GM23338 (cell line): ENCODE results near the gene OR5K2.

ENCODE experiments used
- CREB1 ChIP-seq: fragments of 250-450 bp; sonication (Bioruptor Pico); IDR thresholded peaks from 2 replicates; pipeline ENCODE4 v1.5.0; 2020; ENCODE audit warnings: low read depth, mild to moderate bottlenecking, moderate library complexity
- EZH2 ChIP-seq: fragments of 200-600 bp; sonication (generic); IDR thresholded peaks from one replicate; pipeline ENCODE4 v1.8.0; 2017; ENCODE audit warnings: antibody characterized with exemption, mild to moderate bottlenecking, low read depth; ENCODE audit not compliant: unreplicated experiment
- EZH2phosphoT487 ChIP-seq: fragments of 200-600 bp; sonication (generic); IDR thresholded peaks from one replicate; pipeline ENCODE4 v1.8.1; 2018; ENCODE audit warnings: antibody characterized with exemption; ENCODE audit not compliant: unreplicated experiment
- JUNB ChIP-seq: IDR thresholded peaks from one replicate; pipeline ENCODE4 v1.6.1; 2016; ENCODE audit warnings: antibody characterized with exemption; ENCODE audit not compliant: unreplicated experiment
- NANOG ChIP-seq: IDR thresholded peaks from 2 replicates; pipeline ENCODE4 v1.6.1; 2016; ENCODE audit warnings: antibody characterized with exemption, borderline replicate concordance
- POLR2AphosphoS5 ChIP-seq: IDR thresholded peaks from 2 replicates; pipeline ENCODE4 v1.6.1; 2016; ENCODE audit warnings: antibody characterized with exemption, low read depth
- STAT1 ChIP-seq: IDR thresholded peaks from one replicate; pipeline ENCODE4 v1.6.1; 2016; ENCODE audit warnings: antibody characterized with exemption; ENCODE audit not compliant: unreplicated experiment
- ZNF114 ChIP-seq: fragments of 250-450 bp; sonication (Bioruptor Pico); IDR thresholded peaks from 2 replicates; pipeline ENCODE4 v1.5.0; 2020; ENCODE audit warnings: mild to moderate bottlenecking, moderate library complexity
- ZNF331 ChIP-seq: fragments of 250-450 bp; sonication (Bioruptor Pico); IDR thresholded peaks from 2 replicates; pipeline ENCODE4 v1.5.0; 2020; ENCODE audit warnings: low read depth, mild to moderate bottlenecking, moderate library complexity
- TF ChIP-seq, protein P1 (sequence below), 2 experiments: fragments of 200-600 bp in 1 of 2; sonication (generic) in 1 of 2; conservative IDR thresholded peaks; 2 replicates each; pipeline versions ENCODE4 v1.5.1 to v1.6.1; 2016 to 2017; ENCODE audit warnings: antibody characterized with exemption in 2 of 2, low read depth in 2 of 2, mild to moderate bottlenecking in 2 of 2, moderate library complexity in 1 of 2
- TF ChIP-seq, protein P2 (sequence below): IDR thresholded peaks from one replicate; pipeline ENCODE4 v1.6.1; 2018; ENCODE audit warnings: antibody characterized with exemption; ENCODE audit not compliant: unreplicated experiment
- TF ChIP-seq, protein P3 (sequence below): IDR thresholded peaks from 2 replicates; pipeline ENCODE4 v1.6.1; 2016; ENCODE audit warnings: antibody characterized with exemption
- TF ChIP-seq, protein P4 (sequence below): fragments of 250-450 bp; sonication (Bioruptor Pico); IDR thresholded peaks from 2 replicates; pipeline ENCODE4 v1.5.0; 2020; ENCODE audit warnings: mild to moderate bottlenecking, moderate library complexity

DNA sequence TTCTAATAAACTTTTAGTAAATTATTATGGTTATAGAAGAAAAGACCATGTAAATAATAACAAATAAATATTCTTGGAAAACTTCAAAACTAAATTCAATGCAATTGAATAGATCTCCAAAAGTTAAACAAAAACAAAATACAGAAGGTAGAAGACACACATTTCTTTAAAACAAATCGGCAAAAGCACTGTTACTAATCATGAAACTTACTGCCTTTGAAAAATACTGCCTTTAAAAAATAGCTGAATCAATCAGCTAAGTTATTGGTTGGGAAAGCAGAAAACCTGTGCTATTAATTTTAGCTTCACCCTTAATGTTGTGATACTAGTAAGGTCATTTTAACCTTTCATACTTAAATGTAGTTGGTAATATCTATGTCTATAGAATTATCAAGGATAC lies 37.3 kb downstream of the OR5K2 start:
- TF ChIP-seq, protein P1, sequence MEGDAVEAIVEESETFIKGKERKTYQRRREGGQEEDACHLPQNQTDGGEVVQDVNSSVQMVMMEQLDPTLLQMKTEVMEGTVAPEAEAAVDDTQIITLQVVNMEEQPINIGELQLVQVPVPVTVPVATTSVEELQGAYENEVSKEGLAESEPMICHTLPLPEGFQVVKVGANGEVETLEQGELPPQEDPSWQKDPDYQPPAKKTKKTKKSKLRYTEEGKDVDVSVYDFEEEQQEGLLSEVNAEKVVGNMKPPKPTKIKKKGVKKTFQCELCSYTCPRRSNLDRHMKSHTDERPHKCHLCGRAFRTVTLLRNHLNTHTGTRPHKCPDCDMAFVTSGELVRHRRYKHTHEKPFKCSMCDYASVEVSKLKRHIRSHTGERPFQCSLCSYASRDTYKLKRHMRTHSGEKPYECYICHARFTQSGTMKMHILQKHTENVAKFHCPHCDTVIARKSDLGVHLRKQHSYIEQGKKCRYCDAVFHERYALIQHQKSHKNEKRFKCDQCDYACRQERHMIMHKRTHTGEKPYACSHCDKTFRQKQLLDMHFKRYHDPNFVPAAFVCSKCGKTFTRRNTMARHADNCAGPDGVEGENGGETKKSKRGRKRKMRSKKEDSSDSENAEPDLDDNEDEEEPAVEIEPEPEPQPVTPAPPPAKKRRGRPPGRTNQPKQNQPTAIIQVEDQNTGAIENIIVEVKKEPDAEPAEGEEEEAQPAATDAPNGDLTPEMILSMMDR (conservative IDR thresholded peaks at IDR 0.05; ENCODE audit: low read depth in 2 of 2), result no peak
- TF ChIP-seq EZH2phosphoT487 (no peak), ZNF114 (CRISPR knock-in tag) (no peak), EZH2 (no peak), STAT1 (no peak), POLR2AphosphoS5 (no peak), NANOG (no peak), CREB1 (CRISPR knock-in tag) (no peak), JUNB (no peak), ZNF331 (CRISPR knock-in tag) (no peak)
- TF ChIP-seq, protein P2, sequence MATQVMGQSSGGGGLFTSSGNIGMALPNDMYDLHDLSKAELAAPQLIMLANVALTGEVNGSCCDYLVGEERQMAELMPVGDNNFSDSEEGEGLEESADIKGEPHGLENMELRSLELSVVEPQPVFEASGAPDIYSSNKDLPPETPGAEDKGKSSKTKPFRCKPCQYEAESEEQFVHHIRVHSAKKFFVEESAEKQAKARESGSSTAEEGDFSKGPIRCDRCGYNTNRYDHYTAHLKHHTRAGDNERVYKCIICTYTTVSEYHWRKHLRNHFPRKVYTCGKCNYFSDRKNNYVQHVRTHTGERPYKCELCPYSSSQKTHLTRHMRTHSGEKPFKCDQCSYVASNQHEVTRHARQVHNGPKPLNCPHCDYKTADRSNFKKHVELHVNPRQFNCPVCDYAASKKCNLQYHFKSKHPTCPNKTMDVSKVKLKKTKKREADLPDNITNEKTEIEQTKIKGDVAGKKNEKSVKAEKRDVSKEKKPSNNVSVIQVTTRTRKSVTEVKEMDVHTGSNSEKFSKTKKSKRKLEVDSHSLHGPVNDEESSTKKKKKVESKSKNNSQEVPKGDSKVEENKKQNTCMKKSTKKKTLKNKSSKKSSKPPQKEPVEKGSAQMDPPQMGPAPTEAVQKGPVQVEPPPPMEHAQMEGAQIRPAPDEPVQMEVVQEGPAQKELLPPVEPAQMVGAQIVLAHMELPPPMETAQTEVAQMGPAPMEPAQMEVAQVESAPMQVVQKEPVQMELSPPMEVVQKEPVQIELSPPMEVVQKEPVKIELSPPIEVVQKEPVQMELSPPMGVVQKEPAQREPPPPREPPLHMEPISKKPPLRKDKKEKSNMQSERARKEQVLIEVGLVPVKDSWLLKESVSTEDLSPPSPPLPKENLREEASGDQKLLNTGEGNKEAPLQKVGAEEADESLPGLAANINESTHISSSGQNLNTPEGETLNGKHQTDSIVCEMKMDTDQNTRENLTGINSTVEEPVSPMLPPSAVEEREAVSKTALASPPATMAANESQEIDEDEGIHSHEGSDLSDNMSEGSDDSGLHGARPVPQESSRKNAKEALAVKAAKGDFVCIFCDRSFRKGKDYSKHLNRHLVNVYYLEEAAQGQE, result no peak
- TF ChIP-seq, protein P3, sequence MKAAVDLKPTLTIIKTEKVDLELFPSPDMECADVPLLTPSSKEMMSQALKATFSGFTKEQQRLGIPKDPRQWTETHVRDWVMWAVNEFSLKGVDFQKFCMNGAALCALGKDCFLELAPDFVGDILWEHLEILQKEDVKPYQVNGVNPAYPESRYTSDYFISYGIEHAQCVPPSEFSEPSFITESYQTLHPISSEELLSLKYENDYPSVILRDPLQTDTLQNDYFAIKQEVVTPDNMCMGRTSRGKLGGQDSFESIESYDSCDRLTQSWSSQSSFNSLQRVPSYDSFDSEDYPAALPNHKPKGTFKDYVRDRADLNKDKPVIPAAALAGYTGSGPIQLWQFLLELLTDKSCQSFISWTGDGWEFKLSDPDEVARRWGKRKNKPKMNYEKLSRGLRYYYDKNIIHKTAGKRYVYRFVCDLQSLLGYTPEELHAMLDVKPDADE, result no peak
- TF ChIP-seq, protein P4, sequence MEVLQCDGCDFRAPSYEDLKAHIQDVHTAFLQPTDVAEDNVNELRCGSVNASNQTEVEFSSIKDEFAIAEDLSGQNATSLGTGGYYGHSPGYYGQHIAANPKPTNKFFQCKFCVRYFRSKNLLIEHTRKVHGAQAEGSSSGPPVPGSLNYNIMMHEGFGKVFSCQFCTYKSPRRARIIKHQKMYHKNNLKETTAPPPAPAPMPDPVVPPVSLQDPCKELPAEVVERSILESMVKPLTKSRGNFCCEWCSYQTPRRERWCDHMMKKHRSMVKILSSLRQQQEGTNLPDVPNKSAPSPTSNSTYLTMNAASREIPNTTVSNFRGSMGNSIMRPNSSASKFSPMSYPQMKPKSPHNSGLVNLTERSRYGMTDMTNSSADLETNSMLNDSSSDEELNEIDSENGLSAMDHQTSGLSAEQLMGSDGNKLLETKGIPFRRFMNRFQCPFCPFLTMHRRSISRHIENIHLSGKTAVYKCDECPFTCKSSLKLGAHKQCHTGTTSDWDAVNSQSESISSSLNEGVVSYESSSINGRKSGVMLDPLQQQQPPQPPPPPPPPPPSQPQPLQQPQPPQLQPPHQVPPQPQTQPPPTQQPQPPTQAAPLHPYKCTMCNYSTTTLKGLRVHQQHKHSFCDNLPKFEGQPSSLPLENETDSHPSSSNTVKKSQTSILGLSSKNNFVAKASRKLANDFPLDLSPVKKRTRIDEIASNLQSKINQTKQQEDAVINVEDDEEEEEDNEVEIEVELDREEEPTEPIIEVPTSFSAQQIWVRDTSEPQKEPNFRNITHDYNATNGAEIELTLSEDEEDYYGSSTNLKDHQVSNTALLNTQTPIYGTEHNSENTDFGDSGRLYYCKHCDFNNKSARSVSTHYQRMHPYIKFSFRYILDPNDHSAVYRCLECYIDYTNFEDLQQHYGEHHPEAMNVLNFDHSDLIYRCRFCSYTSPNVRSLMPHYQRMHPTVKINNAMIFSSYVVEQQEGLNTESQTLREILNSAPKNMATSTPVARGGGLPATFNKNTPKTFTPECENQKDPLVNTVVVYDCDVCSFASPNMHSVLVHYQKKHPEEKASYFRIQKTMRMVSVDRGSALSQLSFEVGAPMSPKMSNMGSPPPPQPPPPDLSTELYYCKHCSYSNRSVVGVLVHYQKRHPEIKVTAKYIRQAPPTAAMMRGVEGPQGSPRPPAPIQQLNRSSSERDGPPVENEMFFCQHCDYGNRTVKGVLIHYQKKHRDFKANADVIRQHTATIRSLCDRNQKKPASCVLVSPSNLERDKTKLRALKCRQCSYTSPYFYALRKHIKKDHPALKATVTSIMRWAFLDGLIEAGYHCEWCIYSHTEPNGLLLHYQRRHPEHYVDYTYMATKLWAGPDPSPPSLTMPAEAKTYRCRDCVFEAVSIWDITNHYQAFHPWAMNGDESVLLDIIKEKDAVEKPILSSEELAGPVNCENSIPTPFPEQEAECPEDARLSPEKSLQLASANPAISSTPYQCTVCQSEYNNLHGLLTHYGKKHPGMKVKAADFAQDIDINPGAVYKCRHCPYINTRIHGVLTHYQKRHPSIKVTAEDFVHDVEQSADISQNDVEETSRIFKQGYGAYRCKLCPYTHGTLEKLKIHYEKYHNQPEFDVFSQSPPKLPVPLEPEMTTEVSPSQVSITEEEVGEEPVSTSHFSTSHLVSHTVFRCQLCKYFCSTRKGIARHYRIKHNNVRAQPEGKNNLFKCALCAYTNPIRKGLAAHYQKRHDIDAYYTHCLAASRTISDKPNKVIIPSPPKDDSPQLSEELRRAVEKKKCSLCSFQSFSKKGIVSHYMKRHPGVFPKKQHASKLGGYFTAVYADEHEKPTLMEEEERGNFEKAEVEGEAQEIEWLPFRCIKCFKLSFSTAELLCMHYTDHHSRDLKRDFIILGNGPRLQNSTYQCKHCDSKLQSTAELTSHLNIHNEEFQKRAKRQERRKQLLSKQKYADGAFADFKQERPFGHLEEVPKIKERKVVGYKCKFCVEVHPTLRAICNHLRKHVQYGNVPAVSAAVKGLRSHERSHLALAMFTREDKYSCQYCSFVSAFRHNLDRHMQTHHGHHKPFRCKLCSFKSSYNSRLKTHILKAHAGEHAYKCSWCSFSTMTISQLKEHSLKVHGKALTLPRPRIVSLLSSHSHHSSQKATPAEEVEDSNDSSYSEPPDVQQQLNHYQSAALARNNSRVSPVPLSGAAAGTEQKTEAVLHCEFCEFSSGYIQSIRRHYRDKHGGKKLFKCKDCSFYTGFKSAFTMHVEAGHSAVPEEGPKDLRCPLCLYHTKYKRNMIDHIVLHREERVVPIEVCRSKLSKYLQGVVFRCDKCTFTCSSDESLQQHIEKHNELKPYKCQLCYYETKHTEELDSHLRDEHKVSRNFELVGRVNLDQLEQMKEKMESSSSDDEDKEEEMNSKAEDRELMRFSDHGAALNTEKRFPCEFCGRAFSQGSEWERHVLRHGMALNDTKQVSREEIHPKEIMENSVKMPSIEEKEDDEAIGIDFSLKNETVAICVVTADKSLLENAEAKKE (CRISPR knock-in tag), result no peak
